MM.1S (cell line): ENCODE measurements around the gene PRKG1.

Source experiments
- EZH2phosphoT487 ChIP-seq: fragments of 300-600 bp; sonication (generic); IDR thresholded peaks from 2 replicates; pipeline ENCODE4 v1.6.1; 2018; ENCODE audit warnings: antibody characterized with exemption, low read length
- TF ChIP-seq, protein P1 (sequence below): fragments of 300-600 bp; sonication (generic); IDR thresholded peaks from 2 replicates; pipeline ENCODE4 v1.5.1; 2016; ENCODE audit warnings: antibody characterized with exemption, low read length, mixed read lengths

DNA sequence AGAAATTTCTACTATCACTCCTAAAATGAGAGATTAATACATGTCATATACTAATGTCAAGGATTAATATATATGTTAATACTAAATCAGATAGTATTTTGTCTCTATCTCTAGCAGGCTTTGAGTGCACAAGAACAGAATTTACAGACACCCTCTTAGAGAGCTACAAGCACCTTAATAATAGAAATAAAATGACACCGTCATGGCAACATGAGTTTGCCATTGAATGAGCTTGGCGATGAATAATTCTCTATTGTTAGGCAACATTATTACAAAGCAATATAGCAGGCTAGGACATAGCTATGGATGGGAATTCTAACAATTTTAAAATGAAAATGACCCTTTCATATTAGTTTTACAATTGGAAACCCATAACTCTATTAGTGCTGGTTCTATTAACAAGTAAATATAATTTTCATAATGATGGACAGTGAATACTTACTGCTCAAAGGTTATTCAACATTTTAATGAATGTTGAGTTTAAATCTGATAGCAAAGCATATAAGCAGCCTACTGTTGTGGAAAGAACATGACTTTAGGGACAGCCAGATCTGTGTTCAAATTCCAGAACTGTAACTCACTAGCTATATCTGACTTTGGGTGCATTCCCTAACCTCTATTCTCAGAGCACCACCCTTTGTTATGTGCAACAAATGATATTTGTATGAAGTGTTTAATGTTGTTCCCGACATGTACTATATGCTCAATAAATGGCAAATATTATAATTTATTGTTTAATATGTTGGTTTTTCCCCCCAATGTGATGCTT, 1055.3 kb downstream of the PRKG1 start:
- TF ChIP-seq, protein P1, sequence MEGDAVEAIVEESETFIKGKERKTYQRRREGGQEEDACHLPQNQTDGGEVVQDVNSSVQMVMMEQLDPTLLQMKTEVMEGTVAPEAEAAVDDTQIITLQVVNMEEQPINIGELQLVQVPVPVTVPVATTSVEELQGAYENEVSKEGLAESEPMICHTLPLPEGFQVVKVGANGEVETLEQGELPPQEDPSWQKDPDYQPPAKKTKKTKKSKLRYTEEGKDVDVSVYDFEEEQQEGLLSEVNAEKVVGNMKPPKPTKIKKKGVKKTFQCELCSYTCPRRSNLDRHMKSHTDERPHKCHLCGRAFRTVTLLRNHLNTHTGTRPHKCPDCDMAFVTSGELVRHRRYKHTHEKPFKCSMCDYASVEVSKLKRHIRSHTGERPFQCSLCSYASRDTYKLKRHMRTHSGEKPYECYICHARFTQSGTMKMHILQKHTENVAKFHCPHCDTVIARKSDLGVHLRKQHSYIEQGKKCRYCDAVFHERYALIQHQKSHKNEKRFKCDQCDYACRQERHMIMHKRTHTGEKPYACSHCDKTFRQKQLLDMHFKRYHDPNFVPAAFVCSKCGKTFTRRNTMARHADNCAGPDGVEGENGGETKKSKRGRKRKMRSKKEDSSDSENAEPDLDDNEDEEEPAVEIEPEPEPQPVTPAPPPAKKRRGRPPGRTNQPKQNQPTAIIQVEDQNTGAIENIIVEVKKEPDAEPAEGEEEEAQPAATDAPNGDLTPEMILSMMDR: no peak
- no peak for TF ChIP-seq EZH2phosphoT487
